Amniotic epithelial cell (primary cell): Measurements from ENCODE around the gene CLEC16A.

Experiments used
- DNase-seq: peaks from one replicate; pipeline ENCODE4 v3.0.0-alpha.2; 2010; ENCODE audit warnings: low read depth

Gene CLEC16A

GRCh38 chr16:11017499-11017898 lies 73.1 kb downstream of the CLEC16A start:
- DNase-seq = no peak

GRCh38 chr16:11020388-11020787 lies 76.0 kb downstream of the CLEC16A start:
- no peak for DNase-seq

- no peak for DNase-seq
Observed at GRCh38 chr16:11020792-11021551, 76.6 kb downstream of the CLEC16A start.

- DNase-seq = no peak
Observed at GRCh38 chr16:11022002-11022401, 77.6 kb downstream of the CLEC16A start.

GRCh38 chr16:11023262-11024039 lies 79.1 kb downstream of the CLEC16A start:
- DNase-seq = no peak

GRCh38 chr16:11024333-11025053 lies 80.1 kb downstream of the CLEC16A start:
- no peak for DNase-seq

GRCh38 chr16:11025120-11025531 lies 80.8 kb downstream of the CLEC16A start:
- DNase-seq = peak; percentile 84

GRCh38 chr16:11029948-11030347 lies 85.6 kb downstream of the CLEC16A start:
- DNase-seq = no peak

GRCh38 chr16:11030990-11031510 lies 86.7 kb downstream of the CLEC16A start:
- DNase-seq = no peak

- peak; percentile 14 for DNase-seq
Observed at GRCh38 chr16:11032000-11032921, 87.9 kb downstream of the CLEC16A start.

GRCh38 chr16:11032922-11033291 lies 88.5 kb downstream of the CLEC16A start:
- DNase-seq = peak; percentile 67

GRCh38 chr16:11033629-11034420 lies 89.5 kb downstream of the CLEC16A start:
- DNase-seq = peak; percentile 79

- no peak for DNase-seq
Observed at GRCh38 chr16:11034481-11034931, 90.1 kb downstream of the CLEC16A start.

- no peak for DNase-seq
Observed at GRCh38 chr16:11035096-11035495, 90.7 kb downstream of the CLEC16A start.

GRCh38 chr16:11036040-11036439 lies 91.7 kb downstream of the CLEC16A start:
- DNase-seq = no peak

- DNase-seq = no peak
Observed at GRCh38 chr16:11036868-11037410, 92.6 kb downstream of the CLEC16A start.

- DNase-seq = no peak
Observed at GRCh38 chr16:11038305-11038704, 93.9 kb downstream of the CLEC16A start.

- DNase-seq = no peak
Observed at GRCh38 chr16:11038777-11039176, 94.4 kb downstream of the CLEC16A start.

- no peak for DNase-seq
Observed at GRCh38 chr16:11039726-11040125, 95.4 kb downstream of the CLEC16A start.

GRCh38 chr16:11042191-11042590 lies 97.8 kb downstream of the CLEC16A start:
- DNase-seq = no peak
